Stimulated activated naive B cell treated with anti-CD40 and anti-IgM and Interleukin-4, amounts not matched to agents 10 μg/mL and 1 μg/mL and 100 μg/mL, for 72 hours (primary cell): ENCODE data around the gene FRYL.

ENCODE experiments used
- ATAC-seq, 2 donors: fragments of 150-1000 bp; cut with Tn5 transposase; replicated peaks; 2 replicates each; pipeline ENCODE4 v1.10.0; 2021; ENCODE audit warnings: moderate library complexity in 1 of 2
- DNase-seq: peaks from one replicate; pipeline ENCODE4 v3.0.0; 2021
- H3K27ac Mint-ChIP-seq: one replicate; pipeline ENCODE4 v1.8.0; 2022; ENCODE audit warnings: mild to moderate bottlenecking, mixed read lengths
- H3K27me3 Mint-ChIP-seq, 2 donors: one replicate each; pipeline ENCODE4 v1.8.0; 2022; ENCODE audit warnings: mixed read lengths in 2 of 2
- H3K36me3 Mint-ChIP-seq, 2 donors: one replicate each; pipeline ENCODE4 v1.8.0; 2022; ENCODE audit warnings: mixed read lengths in 2 of 2, mild to moderate bottlenecking in 1 of 2
- H3K4me1 Mint-ChIP-seq, 2 donors: one replicate each; pipeline ENCODE4 v1.8.0; 2022; ENCODE audit warnings: mixed read lengths in 2 of 2, mild to moderate bottlenecking in 1 of 2
- H3K4me3 Mint-ChIP-seq, 2 donors: one replicate each; pipeline ENCODE4 v1.8.0; 2022; ENCODE audit warnings: mild to moderate bottlenecking in 2 of 2, mixed read lengths in 2 of 2, moderate library complexity in 1 of 2
- H3K9me3 Mint-ChIP-seq, 2 donors: one replicate each; pipeline ENCODE4 v1.8.0; 2022; ENCODE audit warnings: mixed read lengths in 2 of 2, mild to moderate bottlenecking in 1 of 2

The FRYL gene

DNA sequence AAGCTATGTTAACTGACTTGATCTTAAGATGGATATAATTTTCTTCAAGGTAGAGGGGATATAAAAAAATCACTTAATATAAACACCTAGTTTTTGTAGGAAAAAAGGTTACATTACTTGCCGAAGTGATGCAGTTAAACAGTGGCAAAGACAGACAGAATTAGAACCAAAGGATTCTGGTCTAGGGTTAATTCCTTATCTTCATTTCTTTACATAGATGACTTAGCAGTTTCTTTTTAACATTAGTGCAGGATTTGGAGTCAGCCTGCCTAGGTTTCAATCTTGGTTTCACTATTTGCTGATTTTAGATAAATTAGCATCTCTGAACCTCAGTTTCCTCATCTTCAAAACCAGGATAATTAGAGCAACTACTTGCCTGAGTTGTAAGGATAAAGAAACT is 275.7 kb downstream of the FRYL start:
- no peaks in the 10 kb centered on the region for H3K9me3 Mint-ChIP-seq
- DNase-seq, result no peak
- ATAC-seq, result no peak
- no peak overlapping the region for H3K4me3 Mint-ChIP-seq
- H3K27me3 Mint-ChIP-seq, result no peaks in the 10 kb centered on the region
- no peak overlapping the region for H3K27ac Mint-ChIP-seq
- H3K36me3 Mint-ChIP-seq, result peaks cover 19 to 29% of the 10 kb centered on the region in 2 donors
- H3K4me1 Mint-ChIP-seq, result no peaks in the 10 kb centered on the region

DNA sequence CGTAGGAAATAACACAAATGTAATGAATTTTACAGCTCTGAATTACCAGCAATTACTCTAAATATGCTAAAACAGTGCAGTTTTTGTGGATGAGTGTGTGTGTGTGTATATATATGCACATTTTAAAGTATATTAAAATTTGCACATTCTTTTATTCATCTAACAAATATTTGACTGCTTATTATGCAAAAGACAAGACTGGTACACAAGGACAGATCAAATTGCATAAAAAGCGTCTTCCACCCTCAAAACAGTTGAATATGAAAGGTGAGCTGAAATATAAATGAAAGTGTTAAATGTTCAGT is 276.1 kb downstream of the FRYL start:
- DNase-seq, result no peak
- Mint-ChIP-seq H3K27ac (no peak overlapping the region), H3K36me3 (peaks cover 21 to 30% of the 10 kb centered on the region in 2 donors), H3K4me1 (no peaks in the 10 kb centered on the region), H3K4me3 (no peak overlapping the region), H3K27me3 (no peaks in the 10 kb centered on the region), H3K9me3 (no peaks in the 10 kb centered on the region)
- no peak for ATAC-seq

DNA sequence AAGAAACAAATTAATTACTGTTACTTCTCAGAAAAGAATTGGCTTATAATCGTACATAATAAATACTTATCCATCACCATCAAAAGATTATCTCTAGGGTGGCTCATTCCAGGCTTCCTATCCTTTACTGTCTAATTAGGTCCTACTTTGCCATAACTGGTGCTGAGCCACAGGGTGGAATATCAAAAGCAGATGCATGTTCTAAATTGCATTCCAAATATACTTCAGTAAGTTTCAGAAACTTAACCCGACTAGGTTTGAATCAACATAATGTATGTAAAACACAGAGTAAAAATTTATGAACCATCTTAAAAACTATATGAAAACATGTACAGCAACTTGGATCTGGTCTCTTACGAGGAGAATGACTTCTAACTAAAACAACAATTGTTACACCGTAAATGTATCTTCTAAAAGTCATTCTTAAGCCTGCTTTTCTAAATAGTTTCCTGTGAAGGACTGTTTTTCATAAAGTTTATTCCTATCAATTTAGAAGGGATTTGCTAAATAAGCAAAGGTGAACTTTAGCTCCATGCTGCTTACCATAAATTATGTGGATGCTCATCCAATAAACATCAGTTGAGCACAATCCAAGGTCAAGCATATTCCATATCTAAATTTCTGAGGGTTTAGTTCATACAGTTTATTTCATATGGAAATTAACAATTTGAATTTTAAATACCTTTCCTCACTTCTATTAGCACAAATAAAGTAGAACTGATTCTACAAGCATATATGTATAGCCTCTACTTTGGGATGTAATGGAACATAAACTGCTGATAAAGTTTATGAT is 276.6 kb downstream of the FRYL start:
- Mint-ChIP-seq H3K27me3 (no peaks in the 10 kb centered on the region), H3K4me1 (no peaks in the 10 kb centered on the region), H3K27ac (no peak overlapping the region), H3K36me3 (peaks cover 20 to 30% of the 10 kb centered on the region in 2 donors), H3K9me3 (no peaks in the 10 kb centered on the region), H3K4me3 (no peak overlapping the region)
- ATAC-seq (no peak), DNase-seq (no peak)

DNA sequence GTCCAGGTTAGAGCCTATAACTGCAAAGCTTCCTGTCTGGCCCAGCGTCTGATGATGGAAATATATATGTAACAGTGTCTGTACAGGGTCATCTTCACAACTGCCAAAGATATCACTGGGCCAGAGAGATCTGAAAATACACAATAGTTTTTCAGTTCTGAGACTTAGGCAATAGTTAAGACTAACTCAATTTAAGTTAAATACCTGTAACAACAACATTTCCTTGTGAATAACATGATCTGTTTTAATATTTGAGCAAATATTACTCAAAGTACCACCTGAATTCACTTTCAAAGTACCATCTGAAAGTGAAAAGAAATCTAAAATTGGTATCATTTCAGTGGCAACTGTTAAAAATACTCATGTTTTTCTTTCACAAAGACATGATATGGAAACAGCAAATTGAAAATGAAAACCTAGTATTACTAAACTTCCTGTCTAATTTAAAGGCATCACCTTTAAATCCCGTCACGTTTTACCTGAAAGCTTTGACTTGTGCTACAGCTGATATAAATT is 280.5 kb downstream of the FRYL start:
- Mint-ChIP-seq H3K9me3 (no peaks in the 10 kb centered on the region), H3K27ac (no peak overlapping the region), H3K36me3 (peaks cover 14 to 35% of the 10 kb centered on the region in 2 donors), H3K4me1 (no peaks in the 10 kb centered on the region), H3K27me3 (no peaks in the 10 kb centered on the region), H3K4me3 (no peak overlapping the region)
- ATAC-seq (peak in 1 of 2 donors; percentile 41), DNase-seq (no peak)

DNA sequence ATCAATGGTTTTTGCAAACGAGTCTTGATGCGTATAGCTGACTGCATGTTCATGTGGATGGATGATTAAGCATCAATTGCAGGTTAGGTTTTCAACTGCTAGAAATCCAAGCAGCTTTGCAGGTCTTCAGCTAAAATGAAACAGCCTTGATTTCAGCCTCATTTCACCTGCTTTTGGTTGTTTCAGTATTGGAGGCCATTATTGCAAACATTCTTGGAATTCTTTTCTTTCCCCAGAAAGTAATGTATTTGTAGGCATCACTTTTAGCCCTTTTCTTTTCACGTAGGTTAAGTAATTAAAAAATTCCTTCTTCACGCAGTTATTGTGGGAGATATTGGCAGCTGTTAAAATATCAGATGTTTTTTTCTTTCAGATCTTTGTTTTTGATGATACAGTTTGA is 281.2 kb downstream of the FRYL start:
- H3K9me3 Mint-ChIP-seq, result no peaks in the 10 kb centered on the region
- no peaks in the 10 kb centered on the region for H3K4me1 Mint-ChIP-seq
- ATAC-seq, result no peak
- H3K4me3 Mint-ChIP-seq, result no peak overlapping the region
- peaks cover 14 to 35% of the 10 kb centered on the region in 2 donors for H3K36me3 Mint-ChIP-seq
- DNase-seq, result no peak
- H3K27me3 Mint-ChIP-seq, result no peaks in the 10 kb centered on the region
- H3K27ac Mint-ChIP-seq, result no peak overlapping the region

DNA sequence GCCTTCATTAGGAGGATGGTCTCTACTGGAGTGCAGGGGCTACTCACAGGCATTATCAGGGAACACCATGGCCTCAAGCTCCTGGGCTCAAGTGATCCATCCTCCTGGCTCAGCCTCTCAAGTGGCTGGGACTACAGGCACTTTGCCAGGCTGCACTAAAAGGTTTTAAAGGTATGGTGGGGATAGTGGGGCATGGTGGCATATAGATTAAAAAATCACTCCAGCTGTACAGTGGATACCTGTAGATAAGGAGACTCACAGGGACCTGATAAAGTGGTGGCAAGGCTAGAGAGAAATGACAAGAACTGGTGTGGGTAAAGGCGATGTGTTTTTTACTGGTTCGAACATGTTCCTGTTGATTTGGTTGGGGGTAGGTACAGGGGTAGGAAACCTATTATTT is 284.1 kb downstream of the FRYL start:
- Mint-ChIP-seq H3K4me1 (no peaks in the 10 kb centered on the region), H3K4me3 (no peak overlapping the region), H3K27me3 (peaks cover 0 to 7% of the 10 kb centered on the region in 2 donors), H3K27ac (peak overlapping the region; percentile 6), H3K36me3 (peaks cover 11 to 29% of the 10 kb centered on the region in 2 donors), H3K9me3 (no peaks in the 10 kb centered on the region)
- no peak for ATAC-seq
- DNase-seq, result no peak

GRCh38 chr4:48493452-48494100 is 286.5 kb downstream of the FRYL start:
- Mint-ChIP-seq H3K36me3 (peaks cover under 1 to 15% of the 10 kb centered on the region in 2 donors), H3K9me3 (no peaks in the 10 kb centered on the region)

DNA sequence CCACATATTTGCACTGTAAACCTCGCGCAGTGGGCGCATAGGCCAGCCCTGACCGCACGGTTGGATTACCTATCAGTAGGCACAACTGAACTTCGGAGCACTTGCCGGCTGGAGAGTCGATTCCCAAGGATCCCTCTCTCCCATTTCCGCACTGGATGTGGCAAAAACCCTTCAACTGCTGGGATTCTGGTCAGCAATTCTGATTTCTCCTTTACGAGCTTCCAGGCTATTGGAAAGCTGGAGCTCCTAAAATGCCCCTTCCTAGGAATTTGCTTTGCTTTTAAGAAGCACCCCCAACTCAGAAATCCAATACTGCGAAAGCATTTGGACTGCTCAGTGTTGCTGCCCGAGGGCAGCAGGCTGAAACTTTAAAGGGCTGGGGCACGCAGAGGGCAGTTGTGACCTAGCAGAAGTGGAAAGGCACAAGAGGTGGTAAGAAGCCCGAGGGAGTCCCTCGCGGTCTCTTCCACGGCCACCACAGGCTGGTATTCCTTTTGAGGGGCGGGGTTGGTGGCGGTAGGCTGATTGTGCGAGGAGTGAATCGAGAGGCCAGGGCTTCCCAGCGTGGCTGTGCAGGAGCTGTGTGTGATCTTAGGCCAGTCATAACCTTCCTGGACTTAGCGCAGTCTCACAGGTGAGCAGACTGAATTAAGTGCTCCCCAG is 288.4 kb downstream of the FRYL start:
- peak overlapping the region in 1 of 2 donors; percentile 11 for H3K4me3 Mint-ChIP-seq
- peaks cover 3 to 11% of the 10 kb centered on the region in 2 donors for H3K36me3 Mint-ChIP-seq
- no peaks in the 10 kb centered on the region for H3K9me3 Mint-ChIP-seq
- peaks cover 2 to 4% of the 10 kb centered on the region in 2 donors for H3K4me1 Mint-ChIP-seq
- DNase-seq (no peak), ATAC-seq (no peak)
- H3K27ac Mint-ChIP-seq, result no peak overlapping the region
- H3K27me3 Mint-ChIP-seq, result peaks cover 24 to 28% of the 10 kb centered on the region in 2 donors

More at GRCh38 chr4:48493452-48494100, 286.5 kb downstream of the FRYL start:
- H3K27me3 Mint-ChIP-seq, result peaks cover 11 to 15% of the 10 kb centered on the region in 2 donors
- no peak overlapping the region for H3K27ac Mint-ChIP-seq
- H3K4me1 Mint-ChIP-seq, result peaks cover 2 to 4% of the 10 kb centered on the region in 2 donors
- DNase-seq (no peak), ATAC-seq (no peak)
- H3K4me3 Mint-ChIP-seq, result no peak overlapping the region

- Mint-ChIP-seq H3K36me3 (peaks cover 3 to 5% of the 10 kb centered on the region in 2 donors), H3K27me3 (peaks cover 24 to 28% of the 10 kb centered on the region in 2 donors), H3K27ac (no peak overlapping the region), H3K9me3 (no peaks in the 10 kb centered on the region), H3K4me3 (peak overlapping the region in 1 of 2 donors; percentile 11), H3K4me1 (peaks cover 2 to 4% of the 10 kb centered on the region in 2 donors)
- peak in 1 of 2 donors; percentile 27 for ATAC-seq
- no peak for DNase-seq
These were observed 289.2 kb downstream of the FRYL start for GRCh38 chr4:48490680-48491513.

GRCh38 chr4:48490012-48490679 is 289.9 kb downstream of the FRYL start, which contains the start of gene ZAR1:
Gene ZAR1, plus strand, starts transcription at chr4:48490252. Its CDS starts 40 bp downstream, at chr4:48490292.
- H3K27me3 Mint-ChIP-seq, result peaks cover 25 to 28% of the 10 kb centered on the region in 2 donors
- H3K36me3 Mint-ChIP-seq, result peaks cover 0 to 3% of the 10 kb centered on the region in 2 donors
- H3K4me1 Mint-ChIP-seq, result peaks cover 2 to 4% of the 10 kb centered on the region in 2 donors
- ATAC-seq (peak in 1 of 2 donors; percentile 25), DNase-seq (no peak)
- H3K27ac Mint-ChIP-seq, result peak within 1 kb of the TSS; percentile 68
- no peaks in the 10 kb centered on the region for H3K9me3 Mint-ChIP-seq
- peak within 1 kb of the TSS; percentile 76 to 80 for H3K4me3 Mint-ChIP-seq

GRCh38 chr4:48489683-48490011 is 290.4 kb downstream of the FRYL start:
- DNase-seq (no peak), ATAC-seq (no peak)
- Mint-ChIP-seq H3K27ac (peak overlapping the region; percentile 68), H3K27me3 (peaks cover 30 to 33% of the 10 kb centered on the region in 2 donors), H3K4me1 (peaks cover 5 to 8% of the 10 kb centered on the region in 2 donors), H3K9me3 (no peaks in the 10 kb centered on the region), H3K36me3 (peaks cover 0 to 3% of the 10 kb centered on the region in 2 donors), H3K4me3 (peak overlapping the region; percentile 76 to 80)

GRCh38 chr4:48484494-48485168 is 295.4 kb downstream of the FRYL start:
- H3K27ac Mint-ChIP-seq, result no peak overlapping the region
- no peak for ATAC-seq
- H3K36me3 Mint-ChIP-seq, result peaks cover 0 to 3% of the 10 kb centered on the region in 2 donors
- peaks cover 9 to 16% of the 10 kb centered on the region in 2 donors for H3K4me1 Mint-ChIP-seq
- peaks cover 55 to 60% of the 10 kb centered on the region in 2 donors for H3K27me3 Mint-ChIP-seq
- no peak for DNase-seq
- H3K4me3 Mint-ChIP-seq, result peak overlapping the region; percentile 66 to 74
- peaks cover 0 to 3% of the 10 kb centered on the region in 2 donors for H3K9me3 Mint-ChIP-seq
